ENCODE results near the gene ARHGAP15. TPM values are rescaled to one million over a fixed set of nuclear protein-coding genes. Genes with fewer than 3 reads are reported as not detected.

ARHGAP15 gene
- total RNA-seq, 2 donors from 2014 or later, result 0.41 to 4.3 TPM

GRCh38 chr2:143355870-143356269, 226.7 kb downstream of the ARHGAP15 start:
- intact Hi-C loops (cut with DNase I), result no loop called here
- H3K9me3 ChIP-seq, result no peaks in the 10 kb centered on the region
- no peak for DNase-seq (ENCODE audit: low spot score)
- H3K36me3 ChIP-seq, result no peaks in the 10 kb centered on the region
- no peak for TF ChIP-seq POLR2A (IDR thresholded peaks at IDR 0.05)
- TF ChIP-seq CTCF (IDR thresholded peaks at IDR 0.05), result no peak
- no peak for TF ChIP-seq POLR2AphosphoS5 (IDR thresholded peaks at IDR 0.05)
- no peak overlapping the region for H3K4me3 ChIP-seq
- H3K27ac ChIP-seq, result no peak overlapping the region
- 79% methylated on average over 6 of the region's 6 CpGs for WGBS
- no peaks in the 10 kb centered on the region for H3K27me3 ChIP-seq (replicated peaks; ENCODE audit: insufficient read depth)
- no peaks in the 10 kb centered on the region for H3K4me1 ChIP-seq (replicated peaks)

- no peaks in the 10 kb centered on the region for H3K27me3 ChIP-seq (replicated peaks; ENCODE audit: insufficient read depth)
- H3K4me1 ChIP-seq (replicated peaks), result no peaks in the 10 kb centered on the region
- no peaks in the 10 kb centered on the region for H3K9me3 ChIP-seq
- H3K27ac ChIP-seq, result no peak overlapping the region
- DNase-seq (ENCODE audit: low spot score), result no peak
- no peak overlapping the region for H3K4me3 ChIP-seq
- no peaks in the 10 kb centered on the region for H3K36me3 ChIP-seq
- intact Hi-C loops (cut with DNase I), result no loop called here
- TF ChIP-seq CTCF (IDR thresholded peaks at IDR 0.05), result no peak
- 83% methylated on average over 3 of the region's 3 CpGs for WGBS
These were observed 227.1 kb downstream of the ARHGAP15 start for GRCh38 chr2:143356336-143356735.

- WGBS, result 83% methylated on average over 6 of the region's 6 CpGs
- no peaks in the 10 kb centered on the region for H3K27me3 ChIP-seq (replicated peaks; ENCODE audit: insufficient read depth)
- no peak overlapping the region for H3K4me3 ChIP-seq
- H3K36me3 ChIP-seq, result no peaks in the 10 kb centered on the region
- H3K4me1 ChIP-seq (replicated peaks), result no peaks in the 10 kb centered on the region
- no peak for TF ChIP-seq POLR2AphosphoS5 (IDR thresholded peaks at IDR 0.05)
- no peak overlapping the region for H3K27ac ChIP-seq
- no peak for DNase-seq (ENCODE audit: low spot score)
- H3K9me3 ChIP-seq, result no peaks in the 10 kb centered on the region
- intact Hi-C loops (cut with DNase I), result no loop called here
These were observed 227.7 kb downstream of the ARHGAP15 start for GRCh38 chr2:143356736-143357446.

GRCh38 chr2:143357966-143358365, 228.7 kb downstream of the ARHGAP15 start:
- H3K27me3 ChIP-seq (replicated peaks; ENCODE audit: insufficient read depth), result no peaks in the 10 kb centered on the region
- H3K9me3 ChIP-seq, result no peaks in the 10 kb centered on the region
- no peaks in the 10 kb centered on the region for H3K4me1 ChIP-seq (replicated peaks)
- H3K36me3 ChIP-seq, result no peaks in the 10 kb centered on the region
- DNase-seq (ENCODE audit: low spot score), result no peak
- TF ChIP-seq POLR2A (IDR thresholded peaks at IDR 0.05) (no peak), POLR2AphosphoS5 (IDR thresholded peaks at IDR 0.05) (no peak), CTCF (IDR thresholded peaks at IDR 0.05) (no peak)
- intact Hi-C loops (cut with DNase I), result no loop called here
- WGBS, result 68% methylated on average over 2 of the region's 2 CpGs
- H3K27ac ChIP-seq, result no peak overlapping the region
- H3K4me3 ChIP-seq, result no peak overlapping the region

- Histone ChIP-seq H3K27me3 (replicated peaks; ENCODE audit: insufficient read depth) (no peaks in the 10 kb centered on the region), H3K4me3 (no peak overlapping the region), H3K27ac (no peak overlapping the region), H3K36me3 (no peaks in the 10 kb centered on the region), H3K4me1 (replicated peaks) (no peaks in the 10 kb centered on the region), H3K9me3 (no peaks in the 10 kb centered on the region)
- TF ChIP-seq POLR2A (IDR thresholded peaks at IDR 0.05), result no peak
- no peak for TF ChIP-seq CTCF (IDR thresholded peaks at IDR 0.05)
- no peak for TF ChIP-seq POLR2AphosphoS5 (IDR thresholded peaks at IDR 0.05)
- intact Hi-C loops (cut with DNase I), result no loop called here
- WGBS, result 90% methylated on average over 2 of the region's 2 CpGs
- DNase-seq (ENCODE audit: low spot score), result no peak
These were observed 232.1 kb downstream of the ARHGAP15 start for GRCh38 chr2:143361346-143361745.
